Immature natural killer cell (primary cell): ENCODE results near the gene KRTAP5-3. TPM values are rescaled to one million over a fixed set of nuclear protein-coding genes. Genes with fewer than 3 reads are reported as not detected.

Source experiments
- DNase-seq, 3 donors: peaks; one replicate each; pipeline ENCODE4 v3.0.0; 2022; ENCODE audit warnings: mixed read lengths in 1 of 3
- H3K27ac Mint-ChIP-seq, 6 donors: one replicate each; pipeline ENCODE4 v1.8.0; 2020; ENCODE audit warnings: mixed read lengths in 6 of 6, mild to moderate bottlenecking in 5 of 6, inconsistent platforms in 4 of 6, moderate library complexity in 3 of 6
- H3K27me3 Mint-ChIP-seq, 3 donors: one replicate each; pipeline ENCODE4 v1.8.0; 2020 to 2021; ENCODE audit warnings: low read depth in 3 of 3, mild to moderate bottlenecking in 3 of 3, mixed read lengths in 3 of 3, moderate library complexity in 3 of 3, inconsistent platforms in 1 of 3
- H3K36me3 Mint-ChIP-seq, 3 donors: one replicate each; pipeline ENCODE4 v1.8.0; 2020; ENCODE audit warnings: mixed read lengths in 3 of 3, inconsistent platforms in 2 of 3, mild to moderate bottlenecking in 2 of 3
- H3K4me1 Mint-ChIP-seq, 2 donors: one replicate each; pipeline ENCODE4 v1.8.0; 2020; ENCODE audit warnings: inconsistent platforms in 2 of 2, mild to moderate bottlenecking in 2 of 2, mixed read lengths in 2 of 2, moderate library complexity in 1 of 2
- H3K4me3 Mint-ChIP-seq, 5 donors: one replicate each; pipeline ENCODE4 v1.8.0; 2020; ENCODE audit warnings: mild to moderate bottlenecking in 5 of 5, mixed read lengths in 5 of 5, inconsistent platforms in 3 of 5, moderate library complexity in 3 of 5
- H3K9me3 Mint-ChIP-seq, 6 donors: one replicate each; pipeline ENCODE4 v1.8.0; 2020; ENCODE audit warnings: mild to moderate bottlenecking in 6 of 6, mixed read lengths in 6 of 6, inconsistent platforms in 4 of 6, moderate library complexity in 3 of 6
- polyA plus RNA-seq, 3 donors: library from polyadenylated mRNA; unstranded; fragments of 300-500 nt; fragmentation: Illumina TruSeq; gene quantifications; one replicate each; pipeline ENCODE4 v1.2.3, GENCODE V29; 2021

Gene KRTAP5-3, protein sequence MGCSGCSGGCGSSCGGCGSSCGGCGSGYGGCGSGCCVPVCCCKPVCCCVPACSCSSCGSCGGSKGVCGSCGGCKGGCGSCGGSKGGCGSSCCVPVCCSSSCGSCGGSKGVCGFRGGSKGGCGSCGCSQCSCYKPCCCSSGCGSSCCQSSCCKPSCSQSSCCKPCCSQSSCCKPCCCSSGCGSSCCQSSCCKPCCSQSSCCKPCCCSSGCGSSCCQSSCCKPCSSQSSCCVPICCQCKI
- not detected for polyA plus RNA-seq

DNA sequence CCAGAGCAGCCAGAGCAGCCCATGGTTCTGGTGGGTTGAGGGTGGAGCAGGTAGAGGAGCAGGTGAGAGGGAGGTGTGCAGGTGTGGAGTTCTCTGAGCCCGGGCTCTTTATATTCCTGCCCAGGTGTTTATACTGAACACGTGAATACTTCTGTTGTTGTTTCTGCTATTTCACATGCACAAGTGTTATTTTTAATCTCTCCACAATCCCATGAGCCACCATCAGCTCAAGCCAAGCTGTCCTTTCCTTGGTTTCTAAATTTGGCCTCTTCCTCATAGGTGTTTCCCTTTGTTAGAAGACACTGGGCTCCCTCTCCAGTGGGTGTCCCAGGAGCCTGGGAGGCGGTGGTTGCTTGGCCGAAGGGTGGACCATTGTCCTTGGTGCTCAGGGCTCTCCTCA is at the start of gene KRTAP5-3:
Gene KRTAP5-3 (minus strand): TSS at position 101 of the 400 bp plus-strand sequence. CDS start 78 bp downstream, at position 23.
- DNase-seq, result no peak
- H3K9me3 Mint-ChIP-seq, result peaks cover 0 to 2% (median 0%) of the 10 kb centered on the region in 6 donors
- no peak within 1 kb of the TSS for H3K27ac Mint-ChIP-seq
- no peaks in the 10 kb centered on the region for H3K4me1 Mint-ChIP-seq
- H3K4me3 Mint-ChIP-seq, result no peak within 1 kb of the TSS
- H3K36me3 Mint-ChIP-seq, result no peaks in the 10 kb centered on the region
- H3K27me3 Mint-ChIP-seq, result peaks cover 2 to 15% (median 4%) of the 10 kb centered on the region in 3 donors

- Mint-ChIP-seq H3K27me3 (peaks cover 10 to 18% (median 16%) of the 10 kb centered on the region in 3 donors), H3K4me1 (peaks cover 20 to 29% of the 10 kb centered on the region in 2 donors), H3K27ac (no peak overlapping the region), H3K36me3 (no peaks in the 10 kb centered on the region), H3K9me3 (no peaks in the 10 kb centered on the region), H3K4me3 (no peak overlapping the region)
- no peak for DNase-seq
Observed at GRCh38 chr11:1656670-1657069, 48.4 kb upstream of the KRTAP5-3 start.

DNA sequence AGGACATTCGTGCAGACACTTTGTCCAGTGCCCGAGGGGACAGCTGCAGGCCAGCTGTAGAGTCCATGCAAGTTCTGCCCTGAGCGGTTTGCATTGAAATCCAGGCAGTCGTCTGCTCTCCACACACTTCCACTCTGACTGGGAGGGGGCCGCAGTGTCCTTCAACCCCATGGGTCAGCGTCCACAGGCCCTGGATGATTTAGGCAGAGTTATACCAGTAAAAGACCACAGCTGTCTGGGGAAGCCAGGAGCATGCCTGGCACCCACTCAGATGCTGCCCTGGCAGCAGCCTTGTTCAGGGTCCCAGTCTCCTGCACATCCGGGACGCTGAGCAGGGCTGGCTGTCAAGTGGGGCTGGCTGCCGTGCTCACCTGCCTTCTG is 47.8 kb upstream of the KRTAP5-3 start:
- peaks cover 10 to 18% (median 18%) of the 10 kb centered on the region in 3 donors for H3K27me3 Mint-ChIP-seq
- no peak overlapping the region for H3K27ac Mint-ChIP-seq
- H3K36me3 Mint-ChIP-seq, result no peaks in the 10 kb centered on the region
- peaks cover 0 to 1% (median 0%) of the 10 kb centered on the region in 6 donors for H3K9me3 Mint-ChIP-seq
- no peak overlapping the region for H3K4me3 Mint-ChIP-seq
- no peak for DNase-seq
- peaks cover 17 to 24% of the 10 kb centered on the region in 2 donors for H3K4me1 Mint-ChIP-seq

DNA sequence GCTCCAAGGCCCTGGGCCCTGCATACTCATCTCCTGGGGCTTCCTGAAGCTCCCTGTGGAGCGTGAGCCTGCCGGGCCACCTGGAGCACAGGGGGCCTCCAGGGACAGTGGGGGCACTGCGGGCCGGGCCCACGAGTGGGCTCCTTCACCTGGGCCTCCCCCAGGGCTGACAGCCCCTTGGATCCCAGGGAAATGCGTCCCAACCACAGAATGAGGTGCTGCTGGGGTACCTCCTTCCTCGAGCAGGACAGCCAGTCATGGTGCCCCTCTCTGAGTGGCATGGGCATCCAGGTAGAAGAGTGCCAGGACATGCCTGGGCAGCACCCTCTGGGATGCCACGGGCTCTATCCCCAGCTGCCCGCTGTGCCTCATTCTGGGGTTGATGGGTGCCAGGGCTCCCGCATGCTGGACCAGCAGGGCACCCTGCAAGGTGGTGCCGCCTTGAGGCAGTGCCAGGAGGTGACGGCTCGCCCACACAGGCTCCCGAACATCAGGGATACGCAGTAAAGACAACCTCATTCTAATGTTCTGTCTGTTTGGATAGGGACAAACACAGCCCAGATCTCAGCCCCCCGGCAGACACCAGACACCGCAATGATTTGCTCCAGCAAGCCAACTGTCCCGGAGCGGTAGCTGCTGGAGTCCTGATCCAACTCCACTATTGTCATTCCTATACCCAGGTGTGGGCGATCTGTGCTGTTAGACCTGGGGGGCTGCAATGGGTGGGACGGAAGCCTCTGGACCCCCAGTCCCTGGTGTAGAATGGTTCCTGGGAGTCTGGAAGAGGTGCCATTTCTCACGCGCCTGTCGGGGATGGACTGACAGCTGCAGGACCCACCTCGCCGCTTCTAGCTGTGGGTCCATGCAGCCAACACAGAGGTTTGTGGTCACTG is 47.2 kb upstream of the KRTAP5-3 start:
- Mint-ChIP-seq H3K27ac (no peak overlapping the region), H3K36me3 (no peaks in the 10 kb centered on the region), H3K4me3 (no peak overlapping the region), H3K9me3 (peaks cover 0 to 2% (median 0%) of the 10 kb centered on the region in 6 donors), H3K27me3 (peaks cover 10 to 20% (median 18%) of the 10 kb centered on the region in 3 donors), H3K4me1 (peaks cover 14 to 20% of the 10 kb centered on the region in 2 donors)
- no peak for DNase-seq

DNA sequence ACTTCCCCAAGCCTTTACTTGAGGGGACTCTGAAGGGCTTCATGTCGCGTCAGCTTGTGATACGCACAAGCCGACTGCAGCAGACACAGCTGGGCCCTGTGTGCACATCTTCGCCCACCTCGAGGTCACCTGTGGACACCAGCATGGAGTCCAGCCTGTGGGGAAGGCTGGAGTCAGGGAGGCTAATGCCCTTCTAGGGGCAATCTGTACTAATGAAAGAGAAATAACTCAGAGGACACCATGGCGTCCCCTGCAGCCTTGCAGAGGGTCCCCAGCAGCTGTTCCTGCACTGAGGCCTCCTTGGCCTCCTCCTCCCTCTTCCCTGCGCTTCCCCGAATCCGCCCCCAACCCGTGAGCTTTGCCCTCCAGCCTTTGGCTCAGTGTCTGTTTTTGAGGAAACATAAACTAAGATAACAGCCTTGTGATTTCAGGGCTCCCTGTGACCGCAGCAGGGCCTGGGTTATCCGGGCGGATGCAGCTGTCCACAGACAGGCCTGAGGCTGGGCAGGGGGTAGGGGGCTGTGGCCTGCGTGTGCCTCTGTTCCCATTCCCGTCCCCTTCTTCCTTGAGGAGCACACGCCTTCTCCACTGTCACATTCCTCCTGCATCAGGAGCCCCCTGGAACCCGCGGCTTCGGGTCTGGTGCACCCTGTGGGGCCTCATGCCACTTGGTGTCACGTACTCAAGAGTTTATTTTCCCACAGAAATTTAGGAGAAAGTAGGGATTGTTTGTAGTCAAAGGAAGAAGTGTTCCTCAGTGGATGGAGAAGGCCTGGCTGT is 46.3 kb upstream of the KRTAP5-3 start:
- Mint-ChIP-seq H3K4me1 (peaks cover 6 to 12% of the 10 kb centered on the region in 2 donors), H3K27ac (no peak overlapping the region)

DNA sequence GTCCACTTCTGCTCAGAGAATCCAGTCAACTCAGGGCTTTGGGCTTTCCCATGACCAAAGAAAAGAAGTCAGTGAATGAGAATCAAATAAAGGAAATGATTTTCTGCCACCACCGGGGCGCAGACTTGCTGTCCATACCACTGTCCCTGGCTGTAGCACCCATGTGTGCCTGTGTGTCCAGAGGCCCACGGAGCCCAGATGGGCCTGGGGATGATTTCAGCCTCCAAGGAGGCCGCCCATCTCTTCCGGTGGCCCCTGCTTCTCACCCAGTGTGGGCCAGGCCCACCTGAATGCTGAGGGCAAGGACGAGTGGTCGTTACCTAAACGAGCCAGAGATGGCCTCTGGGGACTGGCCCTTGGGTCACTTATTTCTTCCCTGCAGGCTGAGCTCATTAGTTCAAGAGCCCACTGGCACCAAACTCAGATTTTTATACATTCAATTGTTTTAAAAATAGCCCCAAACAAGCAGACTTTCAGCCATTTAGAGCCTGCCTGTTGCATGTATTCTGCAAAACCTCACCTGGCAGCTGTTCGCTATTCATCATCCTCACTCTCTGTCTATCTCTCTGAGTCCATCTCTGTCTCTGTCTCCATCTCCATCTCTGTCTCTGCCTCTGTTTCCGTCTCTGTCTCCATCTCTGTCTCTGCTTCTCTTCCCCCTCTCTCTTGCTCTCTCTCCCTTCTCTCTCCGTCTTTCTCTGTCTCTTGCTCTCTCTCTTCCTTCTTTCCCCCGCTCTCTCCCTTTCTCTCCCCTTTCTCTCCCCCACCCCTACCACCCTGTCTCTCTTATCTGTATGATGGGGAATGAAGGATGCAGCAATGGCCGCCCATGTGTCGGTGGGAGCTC is 45.5 kb upstream of the KRTAP5-3 start:
- DNase-seq, result no peak
- H3K9me3 Mint-ChIP-seq, result peaks cover 0 to 2% (median 0%) of the 10 kb centered on the region in 6 donors
- H3K27me3 Mint-ChIP-seq, result peaks cover 8 to 10% (median 10%) of the 10 kb centered on the region in 3 donors
- H3K36me3 Mint-ChIP-seq, result no peaks in the 10 kb centered on the region
- peak overlapping the region in 1 of 6 donors; percentile 27 for H3K27ac Mint-ChIP-seq
- peaks cover 0 to 4% of the 10 kb centered on the region in 2 donors for H3K4me1 Mint-ChIP-seq
- H3K4me3 Mint-ChIP-seq, result no peak overlapping the region

More for the DNA sequence above, 46.3 kb upstream of the KRTAP5-3 start:
- H3K27me3 Mint-ChIP-seq, result peaks cover 8 to 18% (median 16%) of the 10 kb centered on the region in 3 donors
- DNase-seq, result no peak
- no peak overlapping the region for H3K4me3 Mint-ChIP-seq
- no peaks in the 10 kb centered on the region for H3K36me3 Mint-ChIP-seq
- peaks cover 0 to 2% (median 0%) of the 10 kb centered on the region in 6 donors for H3K9me3 Mint-ChIP-seq

DNA sequence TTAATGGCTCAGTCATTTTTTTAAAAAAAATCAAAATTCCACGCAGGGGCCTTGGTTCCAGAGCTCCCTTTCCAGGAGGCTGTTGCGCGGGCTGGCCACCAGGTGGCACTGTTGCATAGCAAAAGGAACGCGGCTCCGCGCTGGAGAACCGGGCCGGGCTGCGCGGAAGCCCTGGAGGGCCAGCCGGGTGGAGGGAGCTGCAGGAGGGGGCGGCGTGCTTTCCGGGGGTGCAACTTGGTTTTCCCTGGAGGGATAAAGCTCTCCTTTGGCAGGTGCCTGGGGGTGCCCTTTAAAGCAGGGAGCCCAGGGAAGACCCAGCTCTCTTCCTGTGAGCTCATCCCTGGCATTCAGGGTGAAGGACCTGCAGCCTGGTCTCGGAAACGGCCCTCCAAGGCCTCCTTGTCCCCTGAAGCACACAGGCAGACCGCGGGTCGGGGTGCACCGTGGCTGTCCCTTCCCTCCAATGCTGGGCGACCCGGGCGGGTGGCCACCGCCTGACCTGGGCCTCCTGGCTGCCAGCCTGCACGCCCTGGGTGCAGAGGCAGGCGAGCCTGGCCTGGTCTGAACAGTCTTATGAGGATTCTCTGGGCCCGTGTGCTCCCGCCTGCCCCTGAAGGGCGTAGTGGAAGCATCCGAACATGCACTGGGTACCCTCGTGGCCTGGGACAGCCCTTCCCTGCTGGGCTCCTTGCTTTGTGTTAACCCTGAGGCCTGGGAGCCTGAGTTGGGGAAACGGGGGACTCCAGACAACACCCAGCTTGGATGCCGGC is 44.7 kb upstream of the KRTAP5-3 start:
- no peaks in the 10 kb centered on the region for H3K36me3 Mint-ChIP-seq
- no peak overlapping the region for H3K27ac Mint-ChIP-seq
- DNase-seq, result peak; percentile 72 to 78 (median 75)
- no peak overlapping the region for H3K4me3 Mint-ChIP-seq
- H3K27me3 Mint-ChIP-seq, result peaks cover 6 to 10% (median 7%) of the 10 kb centered on the region in 3 donors
- H3K4me1 Mint-ChIP-seq, result no peaks in the 10 kb centered on the region
- peaks cover 0 to 2% (median 0%) of the 10 kb centered on the region in 6 donors for H3K9me3 Mint-ChIP-seq

DNA sequence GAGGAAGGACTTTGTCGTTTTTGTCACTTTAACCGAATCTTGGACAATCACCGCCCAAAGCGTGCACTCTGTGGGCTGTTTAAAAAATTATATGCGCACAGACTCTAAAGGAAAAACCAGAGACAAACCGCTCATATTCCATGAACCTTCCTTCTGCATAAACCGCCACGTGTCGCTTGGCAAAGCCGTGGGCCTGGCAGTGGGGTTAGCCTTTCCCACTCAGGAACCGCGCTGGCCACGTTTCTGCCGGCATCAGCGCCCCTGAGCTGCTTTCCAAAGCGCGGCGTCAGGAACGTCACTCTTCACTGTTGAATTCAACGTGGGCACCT is 44.1 kb upstream of the KRTAP5-3 start:
- no peaks in the 10 kb centered on the region for H3K4me1 Mint-ChIP-seq
- H3K27ac Mint-ChIP-seq, result no peak overlapping the region
- H3K36me3 Mint-ChIP-seq, result no peaks in the 10 kb centered on the region
- H3K9me3 Mint-ChIP-seq, result peaks cover 0 to 2% (median 0%) of the 10 kb centered on the region in 6 donors
- H3K27me3 Mint-ChIP-seq, result peaks cover 6 to 10% (median 7%) of the 10 kb centered on the region in 3 donors
- no peak for DNase-seq
- H3K4me3 Mint-ChIP-seq, result no peak overlapping the region

GRCh38 chr11:1652026-1652425 is 43.8 kb upstream of the KRTAP5-3 start:
- Mint-ChIP-seq H3K36me3 (no peaks in the 10 kb centered on the region), H3K27me3 (peaks cover 5 to 10% (median 7%) of the 10 kb centered on the region in 3 donors), H3K9me3 (peaks cover 0 to 2% (median 0%) of the 10 kb centered on the region in 6 donors), H3K4me3 (no peak overlapping the region), H3K27ac (no peak overlapping the region), H3K4me1 (no peaks in the 10 kb centered on the region)
- DNase-seq, result no peak

DNA sequence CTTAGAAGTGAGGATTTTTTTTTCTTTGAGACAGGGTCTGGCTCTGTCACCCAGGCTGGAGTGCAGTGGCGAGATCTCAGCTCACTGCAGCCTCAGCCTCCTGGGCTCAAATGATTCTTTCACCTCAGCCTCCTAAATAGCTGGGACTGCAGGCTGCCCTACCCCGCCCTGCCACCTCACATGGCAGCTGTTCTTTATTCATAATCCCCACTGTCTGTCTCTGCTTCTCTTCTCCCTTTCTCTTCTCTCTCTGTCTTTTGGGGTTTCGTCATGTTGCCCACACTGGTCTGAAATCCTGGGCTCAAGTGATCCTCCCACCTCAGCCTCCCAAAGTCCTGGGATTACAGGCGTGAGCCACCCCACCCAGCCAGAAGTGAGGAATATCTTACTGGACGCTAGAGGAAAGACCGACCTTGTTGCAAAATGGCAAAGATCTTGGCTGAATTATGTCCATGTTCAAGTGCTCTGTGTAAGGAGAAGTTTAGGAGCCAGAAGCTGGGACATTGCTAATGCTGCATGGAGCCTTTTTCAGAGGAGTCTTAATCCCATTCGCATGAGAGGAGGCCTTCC is 43.2 kb upstream of the KRTAP5-3 start:
- no peaks in the 10 kb centered on the region for H3K36me3 Mint-ChIP-seq
- no peaks in the 10 kb centered on the region for H3K4me1 Mint-ChIP-seq
- H3K27ac Mint-ChIP-seq, result no peak overlapping the region
- H3K9me3 Mint-ChIP-seq, result peaks cover 0 to 2% (median 0%) of the 10 kb centered on the region in 6 donors
- no peak overlapping the region for H3K4me3 Mint-ChIP-seq
- no peak for DNase-seq
- peaks cover 0 to 10% (median 3%) of the 10 kb centered on the region in 3 donors for H3K27me3 Mint-ChIP-seq

- no peaks in the 10 kb centered on the region for H3K4me1 Mint-ChIP-seq
- H3K4me3 Mint-ChIP-seq, result no peak overlapping the region
- H3K9me3 Mint-ChIP-seq, result peaks cover 0 to 2% (median 0%) of the 10 kb centered on the region in 6 donors
- H3K27me3 Mint-ChIP-seq, result peaks cover 0 to 8% (median 0%) of the 10 kb centered on the region in 3 donors
- no peak overlapping the region for H3K27ac Mint-ChIP-seq
- no peak for DNase-seq
- no peaks in the 10 kb centered on the region for H3K36me3 Mint-ChIP-seq
Observed at GRCh38 chr11:1650918-1651262, 42.6 kb upstream of the KRTAP5-3 start.
